ENCODE data around the gene C10orf95.

- TF ChIP-seq, protein P1, sequence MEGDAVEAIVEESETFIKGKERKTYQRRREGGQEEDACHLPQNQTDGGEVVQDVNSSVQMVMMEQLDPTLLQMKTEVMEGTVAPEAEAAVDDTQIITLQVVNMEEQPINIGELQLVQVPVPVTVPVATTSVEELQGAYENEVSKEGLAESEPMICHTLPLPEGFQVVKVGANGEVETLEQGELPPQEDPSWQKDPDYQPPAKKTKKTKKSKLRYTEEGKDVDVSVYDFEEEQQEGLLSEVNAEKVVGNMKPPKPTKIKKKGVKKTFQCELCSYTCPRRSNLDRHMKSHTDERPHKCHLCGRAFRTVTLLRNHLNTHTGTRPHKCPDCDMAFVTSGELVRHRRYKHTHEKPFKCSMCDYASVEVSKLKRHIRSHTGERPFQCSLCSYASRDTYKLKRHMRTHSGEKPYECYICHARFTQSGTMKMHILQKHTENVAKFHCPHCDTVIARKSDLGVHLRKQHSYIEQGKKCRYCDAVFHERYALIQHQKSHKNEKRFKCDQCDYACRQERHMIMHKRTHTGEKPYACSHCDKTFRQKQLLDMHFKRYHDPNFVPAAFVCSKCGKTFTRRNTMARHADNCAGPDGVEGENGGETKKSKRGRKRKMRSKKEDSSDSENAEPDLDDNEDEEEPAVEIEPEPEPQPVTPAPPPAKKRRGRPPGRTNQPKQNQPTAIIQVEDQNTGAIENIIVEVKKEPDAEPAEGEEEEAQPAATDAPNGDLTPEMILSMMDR (IDR thresholded peaks at IDR 0.05; ENCODE audit: insufficient read depth, low read length), result no peak
- TF ChIP-seq, protein P2, sequence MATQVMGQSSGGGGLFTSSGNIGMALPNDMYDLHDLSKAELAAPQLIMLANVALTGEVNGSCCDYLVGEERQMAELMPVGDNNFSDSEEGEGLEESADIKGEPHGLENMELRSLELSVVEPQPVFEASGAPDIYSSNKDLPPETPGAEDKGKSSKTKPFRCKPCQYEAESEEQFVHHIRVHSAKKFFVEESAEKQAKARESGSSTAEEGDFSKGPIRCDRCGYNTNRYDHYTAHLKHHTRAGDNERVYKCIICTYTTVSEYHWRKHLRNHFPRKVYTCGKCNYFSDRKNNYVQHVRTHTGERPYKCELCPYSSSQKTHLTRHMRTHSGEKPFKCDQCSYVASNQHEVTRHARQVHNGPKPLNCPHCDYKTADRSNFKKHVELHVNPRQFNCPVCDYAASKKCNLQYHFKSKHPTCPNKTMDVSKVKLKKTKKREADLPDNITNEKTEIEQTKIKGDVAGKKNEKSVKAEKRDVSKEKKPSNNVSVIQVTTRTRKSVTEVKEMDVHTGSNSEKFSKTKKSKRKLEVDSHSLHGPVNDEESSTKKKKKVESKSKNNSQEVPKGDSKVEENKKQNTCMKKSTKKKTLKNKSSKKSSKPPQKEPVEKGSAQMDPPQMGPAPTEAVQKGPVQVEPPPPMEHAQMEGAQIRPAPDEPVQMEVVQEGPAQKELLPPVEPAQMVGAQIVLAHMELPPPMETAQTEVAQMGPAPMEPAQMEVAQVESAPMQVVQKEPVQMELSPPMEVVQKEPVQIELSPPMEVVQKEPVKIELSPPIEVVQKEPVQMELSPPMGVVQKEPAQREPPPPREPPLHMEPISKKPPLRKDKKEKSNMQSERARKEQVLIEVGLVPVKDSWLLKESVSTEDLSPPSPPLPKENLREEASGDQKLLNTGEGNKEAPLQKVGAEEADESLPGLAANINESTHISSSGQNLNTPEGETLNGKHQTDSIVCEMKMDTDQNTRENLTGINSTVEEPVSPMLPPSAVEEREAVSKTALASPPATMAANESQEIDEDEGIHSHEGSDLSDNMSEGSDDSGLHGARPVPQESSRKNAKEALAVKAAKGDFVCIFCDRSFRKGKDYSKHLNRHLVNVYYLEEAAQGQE (IDR thresholded peaks at IDR 0.05; ENCODE audit: insufficient replicate concordance, low read depth), result no peak
- no peak for TF ChIP-seq POLR2AphosphoS5 (IDR thresholded peaks at IDR 0.05; ENCODE audit: low read depth)
Measured at GRCh38 chr10:102411341-102412255, 39.7 kb downstream of the C10orf95 start.
